ENCODE data around the gene VPS18.

The VPS18 gene

DNA sequence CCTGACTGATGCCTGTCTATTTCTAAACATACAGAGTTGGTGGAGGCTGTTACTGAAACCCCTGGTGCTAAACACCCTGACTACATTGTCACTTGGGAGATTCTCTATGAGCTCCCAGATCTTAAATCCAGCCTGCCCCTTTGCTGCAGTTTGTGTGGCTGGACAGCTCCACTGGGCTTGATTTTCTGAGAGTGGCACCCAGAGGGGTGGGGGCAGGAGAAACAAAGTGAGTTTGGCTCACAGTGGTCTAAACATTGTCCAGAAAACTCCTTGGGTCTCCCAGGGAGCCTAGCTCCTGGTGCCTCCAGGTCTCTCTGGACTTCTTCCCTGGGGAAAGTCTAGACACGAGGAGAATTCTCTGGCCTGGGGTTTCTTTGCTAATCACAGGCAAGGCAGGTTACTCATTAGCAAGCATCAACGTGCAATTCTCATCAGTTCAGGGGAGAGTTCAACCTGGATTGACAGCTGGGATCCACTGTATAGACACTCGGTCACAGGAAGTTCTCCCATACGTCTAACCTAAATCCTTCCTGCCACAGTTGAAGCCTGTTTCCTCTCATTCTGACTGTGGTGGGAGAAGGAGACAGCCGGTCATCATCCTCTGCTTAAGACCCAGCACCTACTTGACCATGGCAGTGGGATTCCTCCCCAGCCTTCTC lies 27.8 kb downstream of the VPS18 start:
- DNase-seq (ENCODE audit: low read depth, low spot score) = no peak

DNA sequence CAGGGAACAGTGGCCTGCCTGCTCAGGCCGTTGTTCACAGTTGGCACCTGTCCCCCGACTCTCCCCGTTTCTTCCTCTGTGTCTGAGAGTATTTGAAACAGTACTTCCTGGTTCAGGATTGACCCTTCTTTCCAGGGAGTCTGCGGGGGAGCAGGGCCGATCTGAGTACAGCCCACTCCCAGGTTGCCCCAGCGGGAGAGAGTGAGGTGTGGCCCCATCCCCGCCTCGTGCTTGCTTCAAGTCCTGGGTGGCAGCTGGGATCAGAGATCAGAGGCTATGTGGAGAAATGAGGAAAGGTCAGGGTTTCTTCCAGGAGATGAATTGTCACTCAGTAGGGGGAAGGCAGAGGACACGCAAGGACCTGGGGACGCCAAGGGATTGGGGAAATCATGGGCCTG lies 28.4 kb downstream of the VPS18 start:
- DNase-seq (ENCODE audit: low read depth, low spot score) = no peak

DNA sequence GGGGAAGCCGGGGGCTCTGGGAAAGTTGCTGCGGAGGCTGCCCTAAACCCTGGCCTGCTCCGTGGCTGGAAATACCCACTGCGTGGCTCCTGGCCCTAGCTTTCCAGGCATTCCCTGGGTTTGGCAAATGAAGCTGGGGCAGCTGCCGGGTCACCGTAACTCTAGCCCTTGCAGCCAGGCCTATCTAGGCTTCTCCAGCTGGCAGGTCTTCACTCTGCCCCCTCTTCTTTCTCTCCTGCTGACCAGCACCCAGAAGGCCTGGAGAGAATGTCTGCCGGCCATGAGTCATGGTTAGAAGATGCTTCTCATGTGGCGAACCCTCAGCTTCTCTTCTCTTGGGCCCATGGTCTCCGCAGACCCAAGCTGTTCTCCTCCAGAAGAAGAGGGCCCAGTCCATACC lies 29.3 kb downstream of the VPS18 start:
- no peak for DNase-seq (ENCODE audit: low read depth, low spot score)

DNA sequence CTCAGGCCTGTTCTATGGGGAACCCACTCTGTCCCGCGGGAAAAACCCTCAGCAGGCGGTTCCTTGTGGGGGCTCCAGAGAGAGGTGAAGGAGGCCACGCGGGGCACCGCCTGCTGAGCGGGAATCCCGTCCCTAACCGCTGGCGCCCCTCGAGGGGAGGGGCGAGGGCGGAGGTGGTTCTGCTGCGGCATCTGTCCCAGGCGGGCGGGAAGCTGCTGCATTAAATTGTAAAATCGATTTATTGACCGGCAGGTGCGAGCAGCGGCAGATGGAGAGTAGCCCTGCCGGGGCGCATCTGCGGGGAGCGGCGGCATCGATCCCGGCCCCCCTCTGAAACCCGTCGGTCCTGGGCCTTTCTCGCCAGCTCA lies 31.2 kb downstream of the VPS18 start:
- DNase-seq (ENCODE audit: low read depth, low spot score) = no peak

DNA sequence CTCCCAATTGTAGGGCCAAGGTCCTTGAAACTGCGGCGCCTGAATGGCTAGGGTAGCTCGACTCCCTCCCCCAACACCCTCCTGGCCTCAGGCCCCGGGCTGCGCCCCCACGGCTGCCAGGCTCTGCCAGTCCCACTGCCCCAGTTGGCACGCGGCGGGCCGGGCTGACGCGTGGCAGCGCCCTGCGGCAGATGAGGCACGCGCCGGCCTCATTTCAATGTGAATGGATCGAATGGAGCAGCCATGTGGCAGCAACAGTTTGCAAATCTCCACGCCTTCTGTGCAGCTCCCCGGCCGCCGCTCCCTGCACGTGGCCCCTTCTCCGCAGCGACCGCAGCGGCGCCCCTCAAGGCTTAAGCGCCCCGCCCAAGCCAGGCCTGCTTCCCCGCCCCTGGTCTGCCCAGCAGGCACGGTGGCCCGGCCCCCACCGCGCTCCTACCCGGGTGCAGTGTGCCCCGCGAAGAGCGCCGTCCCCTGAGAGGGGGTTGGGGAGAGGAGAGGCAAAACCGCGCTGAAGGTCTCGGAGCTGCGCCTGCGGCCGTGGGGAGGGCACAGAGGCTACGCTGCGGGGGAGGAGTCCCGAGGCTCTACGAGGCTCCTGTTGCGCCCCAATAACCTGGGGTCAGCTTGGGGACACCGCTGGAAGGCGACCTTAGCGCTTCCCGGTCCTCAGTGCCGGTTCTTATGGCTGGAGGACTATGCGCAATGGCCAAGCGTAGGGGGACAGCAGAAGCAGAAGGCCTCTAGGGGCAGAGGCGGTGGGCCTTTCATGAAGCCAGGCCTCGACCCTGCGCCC lies 31.8 kb downstream of the VPS18 start:
- DNase-seq (ENCODE audit: low read depth, low spot score) = peak; percentile 57

DNA sequence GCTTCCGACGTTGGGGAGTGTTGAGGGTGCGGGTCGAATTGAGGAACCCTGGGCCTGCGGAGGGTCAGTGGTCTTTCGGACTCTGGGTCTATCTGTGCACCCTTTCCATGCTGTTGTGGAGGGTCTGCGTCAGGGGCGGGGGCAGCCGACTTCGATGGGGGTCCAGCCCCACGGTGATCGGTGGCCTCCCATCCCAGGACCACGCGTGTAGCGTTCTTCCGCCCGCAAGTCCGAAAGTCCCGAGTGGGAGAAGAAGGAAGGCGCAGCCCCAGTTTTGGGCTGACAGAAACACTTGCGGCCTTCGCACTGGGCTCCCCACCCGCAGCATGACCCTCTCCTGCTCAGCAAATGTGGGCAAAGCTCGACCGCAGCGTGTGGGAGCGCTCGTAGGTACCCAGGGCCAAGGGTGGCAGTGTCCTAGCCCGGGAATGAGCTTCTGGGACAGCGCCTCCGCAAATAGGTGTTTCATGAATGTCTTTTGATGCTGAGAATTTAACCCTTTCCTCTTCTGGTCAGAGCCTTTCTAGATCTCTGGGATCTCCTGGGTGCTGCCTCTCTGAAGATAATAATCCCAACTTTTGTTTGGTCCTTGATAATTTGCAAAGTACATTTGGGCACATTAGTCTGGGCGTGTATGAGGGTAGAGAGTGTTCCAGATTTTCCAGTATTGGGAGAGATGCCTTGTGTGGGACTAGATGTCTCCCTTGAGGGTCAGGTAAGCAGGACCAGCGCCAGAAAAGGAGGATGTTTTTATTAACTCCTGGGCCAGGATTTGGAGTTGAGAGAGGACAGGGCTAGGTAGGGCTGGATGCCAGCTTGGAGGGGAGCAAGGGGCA lies 32.6 kb downstream of the VPS18 start:
- no peak for DNase-seq (ENCODE audit: low read depth, low spot score)

DNA sequence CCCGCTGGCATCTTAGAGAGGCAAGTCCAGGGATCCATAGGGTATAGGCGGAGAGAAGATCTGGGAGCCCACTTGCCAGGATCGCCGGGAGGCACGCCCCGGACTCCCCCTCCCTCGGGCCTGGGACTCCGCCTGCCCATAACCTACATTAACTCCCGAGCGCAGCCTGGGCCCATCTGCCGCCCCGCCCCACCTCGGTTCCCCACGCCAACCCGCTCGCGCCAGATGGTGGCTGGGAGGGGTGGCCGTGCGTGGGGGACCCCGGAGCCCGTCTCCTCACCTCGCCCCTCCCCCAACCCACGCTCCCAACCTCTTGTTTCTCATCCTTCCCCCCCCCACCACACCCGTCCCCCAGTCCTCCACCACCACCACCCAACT lies 33.2 kb downstream of the VPS18 start:
- no peak for DNase-seq (ENCODE audit: low read depth, low spot score)

DNA sequence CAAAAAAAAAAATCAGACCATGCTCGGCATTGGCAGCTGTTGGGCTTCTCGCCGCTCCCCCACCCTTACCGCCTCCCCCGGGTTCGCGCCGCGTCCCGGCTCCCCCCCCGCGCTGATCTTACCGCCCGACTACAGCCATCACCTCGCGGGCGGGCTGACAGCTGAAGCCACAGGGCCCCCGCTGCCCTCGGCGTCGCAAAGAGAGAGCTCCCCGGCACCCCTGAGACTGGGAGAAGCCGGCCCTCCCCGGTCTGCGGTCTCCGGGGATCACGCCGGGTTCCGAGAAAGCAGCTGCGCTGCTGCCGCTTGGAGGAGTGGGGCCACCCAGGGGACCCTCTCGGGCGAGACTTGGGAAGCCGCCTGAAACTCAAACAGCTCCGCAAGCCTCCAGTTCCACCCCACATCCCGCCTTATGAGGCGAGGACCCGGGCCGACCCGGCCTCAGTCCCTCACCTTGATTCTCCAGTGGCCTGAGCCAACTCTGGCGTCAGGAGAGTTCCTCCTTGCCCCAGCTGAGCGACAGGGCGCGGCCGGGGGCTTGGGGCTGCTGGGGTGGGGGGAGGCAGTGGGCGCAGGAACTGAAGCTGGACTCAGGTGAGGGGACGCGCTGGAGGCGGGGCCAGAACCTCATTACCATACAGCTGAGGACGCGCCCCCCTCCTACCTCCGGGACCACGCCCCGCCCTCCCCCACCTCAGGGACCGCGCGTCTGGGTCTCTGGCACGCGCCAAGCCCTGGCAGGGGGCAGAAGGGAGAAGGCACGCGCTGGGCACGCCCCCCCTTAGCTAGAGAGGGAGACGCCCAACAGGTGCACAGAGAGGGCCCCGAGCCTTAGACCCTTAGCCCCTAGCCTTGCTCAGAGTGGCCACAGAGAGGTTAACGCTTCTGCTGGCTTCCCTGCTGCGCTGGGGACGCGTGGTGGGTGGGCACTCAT lies 33.9 kb downstream of the VPS18 start:
- no peak for DNase-seq (ENCODE audit: low read depth, low spot score)

DNA sequence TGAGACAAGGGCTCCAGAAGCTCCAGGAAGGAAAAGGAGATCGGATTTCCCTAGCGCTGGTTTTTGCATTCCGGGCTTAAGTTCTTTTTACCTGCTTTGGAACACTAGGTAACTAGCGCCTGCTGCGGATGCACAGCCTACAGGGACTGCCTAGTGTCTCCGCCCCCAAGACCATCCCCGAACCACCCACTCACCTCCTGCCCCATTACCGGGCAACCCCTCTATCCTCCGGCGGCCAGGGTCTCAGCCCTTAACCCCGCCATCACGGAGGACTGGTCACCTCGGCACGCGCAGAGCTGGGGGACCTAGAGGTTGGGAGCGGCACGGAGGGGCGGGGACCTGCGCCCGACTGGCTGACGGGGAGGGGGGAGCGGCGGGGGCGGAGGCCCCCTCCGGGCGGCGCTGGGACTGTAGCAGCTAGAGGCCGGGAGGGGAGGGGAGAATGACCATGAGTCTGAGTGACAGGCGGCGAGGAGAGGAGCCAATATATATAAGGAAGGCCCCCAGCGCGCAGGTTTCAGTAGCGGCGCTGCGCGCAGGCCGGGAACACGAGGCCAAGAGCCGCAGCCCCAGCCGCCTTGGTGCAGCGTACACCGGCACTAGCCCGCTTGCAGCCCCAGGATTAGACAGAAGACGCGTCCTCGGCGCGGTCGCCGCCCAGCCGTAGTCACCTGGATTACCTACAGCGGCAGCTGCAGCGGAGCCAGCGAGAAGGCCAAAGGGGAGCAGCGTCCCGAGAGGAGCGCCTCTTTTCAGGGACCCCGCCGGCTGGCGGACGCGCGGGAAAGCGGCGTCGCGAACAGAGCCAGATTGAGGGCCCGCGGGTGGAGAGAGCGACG lies 34.8 kb downstream of the VPS18 start, which contains the start of gene DLL4:
Gene DLL4 (plus strand): TSS at position 520 of the 839 bp plus-strand sequence. CDS start 329 bp downstream, outside the sequence.
- DNase-seq (ENCODE audit: low read depth, low spot score) = peak; percentile 64

DNA sequence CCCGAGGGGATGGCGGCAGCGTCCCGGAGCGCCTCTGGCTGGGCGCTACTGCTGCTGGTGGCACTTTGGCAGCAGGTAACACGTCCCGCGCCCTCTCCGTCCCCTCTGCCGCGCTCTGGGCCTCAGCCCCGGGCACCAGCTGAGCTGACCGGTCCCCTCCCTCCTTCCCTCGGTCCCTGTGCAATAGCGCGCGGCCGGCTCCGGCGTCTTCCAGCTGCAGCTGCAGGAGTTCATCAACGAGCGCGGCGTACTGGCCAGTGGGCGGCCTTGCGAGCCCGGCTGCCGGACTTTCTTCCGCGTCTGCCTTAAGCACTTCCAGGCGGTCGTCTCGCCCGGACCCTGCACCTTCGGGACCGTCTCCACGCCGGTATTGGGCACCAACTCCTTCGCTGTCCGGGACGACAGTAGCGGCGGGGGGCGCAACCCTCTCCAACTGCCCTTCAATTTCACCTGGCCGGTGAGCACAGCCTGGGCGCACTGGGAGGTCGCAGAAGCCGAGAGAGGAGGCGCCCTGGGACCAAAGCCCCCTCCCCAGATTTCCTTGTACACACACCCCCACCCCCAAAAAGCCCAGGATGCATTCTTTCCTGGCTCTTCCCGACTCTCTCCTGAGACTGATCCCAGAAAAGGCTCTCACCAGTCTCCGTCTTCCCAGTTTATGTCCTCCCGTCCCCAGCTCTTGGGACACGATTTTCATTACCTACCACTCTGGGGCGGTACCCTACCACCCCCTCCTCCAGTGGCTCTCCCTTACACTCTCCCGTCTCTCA lies 35.6 kb downstream of the VPS18 start:
- DNase-seq (ENCODE audit: low read depth, low spot score) = peak; percentile 70

DNA sequence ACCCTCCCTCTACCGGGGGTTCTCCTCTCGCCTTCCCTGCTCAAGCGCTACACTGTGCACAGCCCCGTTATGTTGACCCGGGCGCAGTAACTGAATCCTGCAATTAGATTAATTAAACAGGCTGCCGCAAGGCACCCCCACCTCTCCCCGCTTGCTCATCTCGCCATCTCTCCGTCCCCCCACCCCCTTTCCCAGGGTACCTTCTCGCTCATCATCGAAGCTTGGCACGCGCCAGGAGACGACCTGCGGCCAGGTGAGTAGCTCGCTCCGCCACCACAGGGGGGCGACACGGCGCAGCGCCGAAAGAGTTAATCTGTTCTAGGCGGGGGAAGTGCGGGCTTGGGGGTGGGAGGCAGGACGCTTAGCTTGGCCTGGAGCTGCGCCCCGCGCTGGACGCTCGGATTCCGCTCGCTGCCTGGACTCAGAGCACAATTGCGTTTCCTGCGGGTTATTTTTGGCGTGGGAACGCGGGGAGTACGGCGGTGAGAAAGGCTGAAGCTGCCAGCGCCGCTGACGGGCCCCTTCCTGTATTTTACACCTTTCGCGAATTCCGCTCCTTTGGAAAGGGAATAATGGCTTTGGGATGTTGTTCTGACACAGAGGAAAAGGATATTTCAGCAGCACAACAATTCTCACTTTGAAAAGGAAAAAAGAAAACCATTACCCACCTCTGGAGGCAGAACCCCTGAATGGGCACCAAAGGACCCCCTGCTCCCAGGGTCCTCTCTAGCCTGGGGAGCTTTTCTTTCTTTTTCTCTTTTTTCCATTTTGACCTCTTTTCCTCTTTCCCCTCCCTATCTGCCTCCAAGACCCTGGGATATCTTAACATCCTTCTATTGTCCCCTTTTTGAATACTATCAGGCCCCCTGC lies 36.4 kb downstream of the VPS18 start:
- DNase-seq (ENCODE audit: low read depth, low spot score) = peak; percentile 61

DNA sequence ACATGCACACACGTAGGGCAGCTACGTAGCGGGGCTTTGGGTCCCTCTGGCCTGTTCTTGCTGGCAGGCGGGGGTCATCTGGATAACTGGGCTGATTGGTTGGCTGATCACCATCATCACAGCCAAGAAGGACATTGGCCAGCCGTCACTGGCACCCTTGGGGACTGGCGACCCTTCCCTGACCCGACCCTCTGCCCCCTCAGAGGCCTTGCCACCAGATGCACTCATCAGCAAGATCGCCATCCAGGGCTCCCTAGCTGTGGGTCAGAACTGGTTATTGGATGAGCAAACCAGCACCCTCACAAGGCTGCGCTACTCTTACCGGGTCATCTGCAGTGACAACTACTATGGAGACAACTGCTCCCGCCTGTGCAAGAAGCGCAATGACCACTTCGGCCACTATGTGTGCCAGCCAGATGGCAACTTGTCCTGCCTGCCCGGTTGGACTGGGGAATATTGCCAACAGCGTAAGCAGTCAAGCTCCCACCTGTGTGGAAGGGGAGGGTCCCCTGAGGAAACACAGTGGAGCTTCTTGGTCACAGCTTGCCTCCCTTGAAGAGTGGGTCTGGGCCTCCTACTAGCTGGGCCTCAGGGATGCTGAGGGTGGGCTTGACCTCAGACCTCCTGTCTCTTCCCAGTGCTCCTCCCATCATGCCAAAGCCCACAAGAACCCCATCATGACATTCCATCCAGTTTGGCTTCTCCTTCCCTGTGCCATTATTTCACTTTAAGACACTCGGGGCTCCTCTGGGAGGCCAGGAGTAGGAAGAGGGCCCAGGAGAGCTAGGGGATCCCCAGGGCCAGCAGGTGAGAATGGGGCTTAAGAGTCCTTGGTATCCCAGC lies 37.3 kb downstream of the VPS18 start:
- DNase-seq (ENCODE audit: low read depth, low spot score) = no peak

DNA sequence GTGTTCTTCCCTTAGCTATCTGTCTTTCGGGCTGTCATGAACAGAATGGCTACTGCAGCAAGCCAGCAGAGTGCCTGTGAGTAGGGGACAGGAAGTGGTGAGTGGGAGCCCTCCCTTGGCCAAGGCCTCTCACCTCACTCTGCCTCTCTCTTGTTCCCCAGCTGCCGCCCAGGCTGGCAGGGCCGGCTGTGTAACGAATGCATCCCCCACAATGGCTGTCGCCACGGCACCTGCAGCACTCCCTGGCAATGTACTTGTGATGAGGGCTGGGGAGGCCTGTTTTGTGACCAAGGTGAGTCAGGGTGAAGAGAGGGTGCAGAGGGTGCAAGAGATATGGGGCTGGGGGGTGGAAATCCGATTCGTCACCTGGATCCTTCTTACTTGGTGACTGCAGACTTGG lies 37.9 kb downstream of the VPS18 start:
- no peak for DNase-seq (ENCODE audit: low read depth, low spot score)

DNA sequence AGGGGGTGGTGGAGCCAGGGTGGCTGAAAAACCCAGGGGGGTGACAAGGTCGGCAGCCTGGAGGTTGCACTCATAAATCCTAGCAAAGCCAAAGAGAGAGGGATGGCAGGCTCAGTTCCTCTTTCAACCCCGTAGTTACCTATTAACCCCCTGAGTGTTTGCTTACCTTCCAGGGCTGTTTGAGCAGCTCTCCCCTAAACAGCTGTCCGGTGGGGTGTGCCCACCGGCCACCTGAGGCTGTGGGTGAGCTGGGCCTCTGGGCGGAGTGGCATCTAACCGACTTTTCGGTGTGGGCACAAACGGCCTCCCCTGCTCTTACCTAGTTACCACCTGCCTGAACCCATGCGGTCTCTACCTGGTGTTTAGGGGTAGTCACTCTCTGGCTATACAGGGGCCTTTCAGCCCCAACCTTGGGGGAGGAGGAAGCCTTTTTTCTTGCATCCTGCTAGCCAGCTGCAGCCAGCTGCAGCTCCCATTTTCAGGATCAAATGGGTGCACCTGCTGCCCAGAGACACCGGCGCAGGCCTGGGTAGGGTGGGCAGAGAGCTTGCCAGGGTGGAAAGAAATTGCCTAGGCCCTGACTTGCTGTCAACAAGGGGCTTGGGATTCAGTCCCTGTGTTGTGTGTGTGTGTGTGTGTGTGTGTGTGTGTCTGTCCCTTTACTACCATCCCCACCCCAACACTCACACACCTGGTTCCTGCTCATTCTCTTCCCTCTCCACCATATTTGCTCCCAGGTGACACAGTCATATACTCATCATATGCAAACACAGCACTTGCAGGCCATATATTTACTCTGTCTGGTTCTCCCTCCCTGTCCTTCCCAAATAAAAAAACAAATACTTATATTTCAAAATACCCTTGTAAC lies 38.6 kb downstream of the VPS18 start:
- DNase-seq (ENCODE audit: low read depth, low spot score) = no peak

DNA sequence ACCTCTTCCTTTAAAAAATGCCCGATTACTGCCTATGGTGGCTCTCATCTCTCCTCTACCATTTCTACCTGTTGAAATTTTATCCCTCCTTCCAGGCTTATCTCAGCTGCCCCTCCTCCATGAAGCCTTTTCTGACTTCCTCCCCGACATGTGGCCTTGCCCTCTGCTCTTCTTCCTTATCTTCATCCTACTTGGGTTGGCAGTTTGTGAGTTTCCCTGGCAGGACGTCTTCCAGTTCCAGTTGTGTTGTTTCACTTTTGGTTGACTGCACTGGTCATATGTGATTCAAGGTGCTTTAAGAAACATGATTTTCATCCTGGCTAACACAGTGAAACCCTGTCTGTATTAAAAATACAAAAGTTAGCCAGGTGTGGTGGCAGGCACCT lies 39.3 kb downstream of the VPS18 start:
- DNase-seq (ENCODE audit: low read depth, low spot score) = no peak

DNA sequence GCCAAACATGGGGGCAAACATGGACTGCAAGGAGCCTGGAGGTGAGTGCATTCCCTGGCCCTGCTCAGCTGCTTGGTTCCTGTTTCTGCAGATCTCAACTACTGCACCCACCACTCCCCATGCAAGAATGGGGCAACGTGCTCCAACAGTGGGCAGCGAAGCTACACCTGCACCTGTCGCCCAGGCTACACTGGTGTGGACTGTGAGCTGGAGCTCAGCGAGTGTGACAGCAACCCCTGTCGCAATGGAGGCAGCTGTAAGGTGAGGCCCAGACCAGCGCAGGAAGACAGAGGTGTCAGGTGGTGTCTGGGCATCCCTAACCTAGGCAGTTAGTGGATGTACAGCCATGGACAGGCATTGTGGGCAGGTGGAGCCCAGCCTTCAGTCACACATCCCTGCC lies 40.2 kb downstream of the VPS18 start:
- no peak for DNase-seq (ENCODE audit: low read depth, low spot score)

DNA sequence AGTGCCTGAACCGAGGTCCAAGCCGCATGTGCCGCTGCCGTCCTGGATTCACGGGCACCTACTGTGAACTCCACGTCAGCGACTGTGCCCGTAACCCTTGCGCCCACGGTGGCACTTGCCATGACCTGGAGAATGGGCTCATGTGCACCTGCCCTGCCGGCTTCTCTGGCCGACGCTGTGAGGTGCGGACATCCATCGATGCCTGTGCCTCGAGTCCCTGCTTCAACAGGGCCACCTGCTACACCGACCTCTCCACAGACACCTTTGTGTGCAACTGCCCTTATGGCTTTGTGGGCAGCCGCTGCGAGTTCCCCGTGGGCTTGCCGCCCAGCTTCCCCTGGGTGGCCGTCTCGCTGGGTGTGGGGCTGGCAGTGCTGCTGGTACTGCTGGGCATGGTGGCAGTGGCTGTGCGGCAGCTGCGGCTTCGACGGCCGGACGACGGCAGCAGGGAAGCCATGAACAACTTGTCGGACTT lies 42.0 kb downstream of the VPS18 start:
- DNase-seq (ENCODE audit: low read depth, low spot score) = no peak

Measured in astrocyte of the hippocampus (primary cell).